Measurements from ENCODE around the gene NCOR2.

Gene NCOR2

DNA sequence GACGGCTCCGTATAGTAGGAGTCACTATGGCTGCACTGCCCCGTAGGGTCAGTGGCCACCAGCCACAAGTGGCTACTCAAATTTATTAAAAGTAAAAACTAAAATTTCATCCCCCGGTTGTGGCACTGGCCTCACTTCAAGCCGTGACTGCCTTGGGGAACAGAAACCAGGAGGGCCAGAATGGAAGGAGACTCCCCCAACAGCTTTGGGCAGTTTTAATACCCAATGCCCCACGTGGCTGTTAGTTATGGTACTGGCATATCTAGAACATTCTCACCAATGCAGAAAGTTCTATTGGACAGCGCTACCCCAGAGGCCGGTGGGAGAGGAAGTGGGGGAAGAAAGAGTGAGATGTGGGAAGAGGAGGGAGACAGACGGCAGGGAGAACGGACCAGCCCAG, 6.2 kb downstream of the NCOR2 start:
- no peak for DNase-seq (ENCODE audit: low read depth in 1 of 2, low spot score in 1 of 2)

- DNase-seq (ENCODE audit: low read depth in 1 of 2, low spot score in 1 of 2): no peak
Observed at GRCh38 chr12:124560146-124560890, 7.1 kb downstream of the NCOR2 start.

GRCh38 chr12:124559182-124560017, 8.0 kb downstream of the NCOR2 start:
- DNase-seq (ENCODE audit: low read depth in 1 of 2, low spot score in 1 of 2): no peak

DNA sequence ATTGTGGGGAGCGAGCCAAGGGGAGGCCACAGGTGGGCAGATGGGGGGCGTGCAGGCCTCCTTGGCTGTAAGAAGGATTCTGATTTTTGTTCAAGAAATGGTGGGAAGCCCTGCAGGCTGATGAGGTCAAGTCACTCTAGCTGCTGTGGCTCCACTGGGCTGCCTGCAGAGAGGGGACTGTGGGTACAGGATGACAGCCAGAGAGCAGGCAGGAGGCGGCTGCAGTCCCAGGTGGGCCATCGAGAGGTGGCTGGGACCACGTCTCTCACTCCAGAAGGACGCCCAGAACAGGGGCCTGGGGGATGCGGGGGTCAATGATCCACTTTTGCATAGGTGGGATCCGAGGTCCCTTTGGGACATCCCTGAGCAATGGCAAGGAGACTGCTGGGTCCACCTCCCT, 9.1 kb downstream of the NCOR2 start:
- DNase-seq (ENCODE audit: low read depth in 1 of 2, low spot score in 1 of 2): no peak

GRCh38 chr12:124557518-124558223, 9.7 kb downstream of the NCOR2 start:
- no peak for DNase-seq (ENCODE audit: low read depth in 1 of 2, low spot score in 1 of 2)

DNA sequence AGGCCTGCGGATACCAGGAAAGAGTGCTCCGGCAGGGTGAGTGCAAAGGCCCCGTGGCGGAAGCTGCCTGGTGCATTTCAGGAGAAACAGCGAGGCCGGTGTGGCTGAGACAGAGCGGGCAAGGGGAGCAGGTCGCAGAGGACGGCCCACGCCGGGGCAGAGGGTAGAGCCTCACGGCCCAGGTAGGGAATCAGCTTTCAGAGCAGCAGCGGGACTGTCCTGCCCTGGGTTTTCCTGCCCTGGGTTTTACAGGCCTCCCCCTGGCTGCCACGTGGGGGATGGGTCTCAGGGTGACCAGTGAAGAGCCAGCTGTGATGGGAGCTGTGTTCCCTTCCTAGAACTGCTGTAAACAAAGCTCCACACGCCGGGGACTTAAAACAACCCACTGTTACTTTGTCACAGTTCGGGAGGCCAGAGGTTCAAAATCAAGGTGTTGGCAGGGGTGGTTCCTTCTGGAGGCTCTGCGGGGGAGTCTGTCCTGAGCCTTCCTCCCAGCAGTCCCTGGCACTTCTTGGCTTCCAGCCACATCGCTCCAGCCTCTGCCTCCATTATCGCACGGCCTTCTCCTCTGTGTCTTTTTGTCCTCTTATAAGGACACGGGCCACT, 10.4 kb downstream of the NCOR2 start:
- DNase-seq (ENCODE audit: low read depth in 1 of 2, low spot score in 1 of 2): no peak

GRCh38 chr12:124556074-124556466, 11.3 kb downstream of the NCOR2 start:
- no peak for DNase-seq (ENCODE audit: low read depth in 1 of 2, low spot score in 1 of 2)

- DNase-seq (ENCODE audit: low read depth in 1 of 2, low spot score in 1 of 2): no peak
Observed at GRCh38 chr12:124555168-124556073, 12.0 kb downstream of the NCOR2 start.

- no peak for DNase-seq (ENCODE audit: low read depth in 1 of 2, low spot score in 1 of 2)
Observed at GRCh38 chr12:124554429-124555029, 12.9 kb downstream of the NCOR2 start.

- DNase-seq (ENCODE audit: low read depth in 1 of 2, low spot score in 1 of 2): no peak
Observed at GRCh38 chr12:124553862-124554428, 13.5 kb downstream of the NCOR2 start.

DNA sequence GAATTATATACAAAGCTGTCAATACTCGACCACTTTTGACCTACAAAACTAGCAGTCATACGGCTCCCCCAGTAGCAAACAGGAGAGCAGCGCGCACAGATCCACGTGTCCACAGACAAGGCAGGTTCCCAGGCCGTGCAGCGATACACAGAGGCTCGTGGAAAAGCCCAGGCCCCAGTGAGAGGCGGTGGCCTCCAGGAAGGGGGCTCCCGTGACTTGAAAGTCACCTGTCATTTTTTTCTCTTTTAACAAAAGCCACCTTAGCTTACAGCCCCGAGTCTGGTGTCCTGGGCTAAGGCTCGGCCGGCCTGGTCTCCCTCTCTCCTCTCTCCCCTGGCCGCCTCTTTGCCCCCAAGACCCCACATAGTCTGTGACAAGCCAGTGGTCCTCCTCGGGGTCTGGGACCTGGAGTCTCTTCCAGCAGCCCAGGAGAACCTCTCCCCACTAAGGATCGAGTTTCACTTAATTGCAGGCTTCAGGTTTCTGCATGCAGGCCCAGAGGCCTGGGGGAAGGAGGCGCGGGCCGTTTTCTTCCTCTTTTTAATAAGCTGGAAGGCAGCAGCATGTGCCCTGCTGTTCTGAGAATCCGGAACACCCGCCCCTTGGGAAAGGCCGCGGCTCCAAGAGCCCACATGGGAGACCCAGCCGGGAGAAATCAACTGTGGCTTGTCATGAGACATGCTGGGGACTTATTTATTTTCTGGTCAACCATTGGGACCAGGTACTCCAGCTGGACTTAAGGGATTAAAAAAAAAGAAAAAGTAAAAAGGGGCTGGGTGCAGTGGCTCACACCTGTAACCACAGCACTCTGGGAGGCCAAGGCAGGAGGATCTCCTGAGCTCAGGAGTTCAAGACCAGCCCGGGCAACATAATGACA, 15.9 kb downstream of the NCOR2 start:
- DNase-seq (ENCODE audit: low read depth in 1 of 2, low spot score in 1 of 2): no peak

DNA sequence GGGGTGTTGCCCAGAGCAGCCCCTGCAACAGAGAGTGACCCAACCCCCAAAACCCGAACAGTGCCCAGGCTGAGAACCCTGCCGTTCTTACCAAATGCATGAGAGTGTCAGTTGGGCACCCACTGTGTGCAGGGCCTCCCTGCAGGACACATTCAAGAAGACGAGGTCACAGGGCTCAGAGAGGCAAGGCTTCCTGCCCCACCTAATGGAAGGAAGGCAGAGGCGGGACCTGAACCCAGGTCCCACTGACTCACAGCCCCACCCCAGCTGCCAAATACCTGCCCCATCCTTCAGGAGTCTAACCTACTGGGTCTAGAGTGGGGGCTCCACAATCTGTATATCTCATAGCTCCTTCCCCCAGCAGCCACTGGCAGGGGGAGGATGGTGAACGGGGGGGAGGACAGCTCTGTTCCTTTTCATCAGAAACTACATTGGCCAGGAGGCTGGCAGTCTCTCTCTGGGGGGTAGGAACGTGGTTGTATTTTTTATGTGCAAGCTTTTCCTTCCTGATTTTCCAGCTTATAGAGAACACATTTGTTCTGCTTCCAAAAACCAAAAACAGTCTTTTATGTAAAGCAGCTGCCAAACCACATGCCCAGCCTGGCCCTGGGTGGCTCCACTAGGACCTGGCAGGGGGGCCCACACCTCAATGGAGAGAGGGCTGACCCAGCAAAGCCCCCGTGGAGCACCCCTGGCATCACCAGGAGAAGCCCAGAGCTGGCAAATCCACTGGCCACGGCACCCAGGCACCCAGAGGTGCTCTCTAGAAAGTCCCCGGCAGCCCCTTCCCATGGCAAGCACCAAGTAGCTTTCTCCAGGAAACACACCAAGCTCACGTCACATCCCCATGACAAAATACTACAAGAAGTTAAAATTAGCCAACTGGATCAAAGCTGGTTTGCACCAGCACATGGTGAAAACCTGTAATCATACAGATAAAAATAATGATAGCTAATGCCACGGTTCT, 17.0 kb downstream of the NCOR2 start:
- no peak for DNase-seq (ENCODE audit: low read depth in 1 of 2, low spot score in 1 of 2)

- DNase-seq (ENCODE audit: low read depth in 1 of 2, low spot score in 1 of 2): no peak
Observed at GRCh38 chr12:124549629-124550028, 17.8 kb downstream of the NCOR2 start.

DNA sequence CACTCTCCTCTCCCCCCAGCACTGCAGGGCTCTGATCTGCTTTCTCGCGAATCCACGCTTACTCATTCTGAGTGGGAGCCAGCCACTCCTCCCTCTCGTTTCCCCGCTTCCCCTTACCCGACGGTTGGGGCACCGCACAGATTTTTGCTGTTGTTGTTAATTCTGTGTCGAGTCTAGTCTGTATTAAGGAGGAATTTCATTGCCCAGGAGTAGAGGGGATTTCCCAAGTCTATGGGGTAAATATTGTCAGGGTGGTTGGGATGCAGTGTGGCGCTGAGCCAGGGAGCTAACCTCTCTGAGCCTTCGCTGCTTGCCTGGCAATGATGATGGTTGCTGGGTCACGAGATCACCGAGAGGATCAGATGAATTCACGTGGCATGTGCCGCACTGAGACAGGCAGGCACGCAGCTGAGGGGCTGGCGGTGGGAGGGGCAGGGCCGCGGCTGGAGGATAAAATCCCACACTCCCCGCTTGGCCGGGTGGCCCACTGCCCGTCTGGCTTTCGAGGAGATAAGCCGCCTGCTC, 18.5 kb downstream of the NCOR2 start:
- DNase-seq (ENCODE audit: low read depth in 1 of 2, low spot score in 1 of 2): no peak

DNA sequence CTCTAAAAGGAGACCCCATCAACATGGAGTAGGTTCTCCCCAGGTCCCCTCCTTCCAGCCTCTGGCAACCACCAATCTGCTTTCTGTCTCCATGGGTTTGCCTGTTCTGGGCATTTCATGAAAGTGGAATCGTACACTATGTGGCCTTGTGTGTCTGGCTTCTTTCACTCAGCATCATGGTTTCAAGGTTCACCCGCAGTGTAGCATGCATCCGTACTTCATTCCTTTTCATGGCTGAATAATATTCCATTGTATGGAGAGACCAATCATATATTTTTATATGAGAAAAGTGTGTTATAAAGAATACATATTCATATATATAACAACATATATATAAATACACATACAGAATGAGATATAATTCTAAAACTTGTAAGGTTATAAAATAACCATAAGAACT, 19.8 kb downstream of the NCOR2 start:
- DNase-seq (ENCODE audit: low read depth in 1 of 2, low spot score in 1 of 2): no peak

DNA sequence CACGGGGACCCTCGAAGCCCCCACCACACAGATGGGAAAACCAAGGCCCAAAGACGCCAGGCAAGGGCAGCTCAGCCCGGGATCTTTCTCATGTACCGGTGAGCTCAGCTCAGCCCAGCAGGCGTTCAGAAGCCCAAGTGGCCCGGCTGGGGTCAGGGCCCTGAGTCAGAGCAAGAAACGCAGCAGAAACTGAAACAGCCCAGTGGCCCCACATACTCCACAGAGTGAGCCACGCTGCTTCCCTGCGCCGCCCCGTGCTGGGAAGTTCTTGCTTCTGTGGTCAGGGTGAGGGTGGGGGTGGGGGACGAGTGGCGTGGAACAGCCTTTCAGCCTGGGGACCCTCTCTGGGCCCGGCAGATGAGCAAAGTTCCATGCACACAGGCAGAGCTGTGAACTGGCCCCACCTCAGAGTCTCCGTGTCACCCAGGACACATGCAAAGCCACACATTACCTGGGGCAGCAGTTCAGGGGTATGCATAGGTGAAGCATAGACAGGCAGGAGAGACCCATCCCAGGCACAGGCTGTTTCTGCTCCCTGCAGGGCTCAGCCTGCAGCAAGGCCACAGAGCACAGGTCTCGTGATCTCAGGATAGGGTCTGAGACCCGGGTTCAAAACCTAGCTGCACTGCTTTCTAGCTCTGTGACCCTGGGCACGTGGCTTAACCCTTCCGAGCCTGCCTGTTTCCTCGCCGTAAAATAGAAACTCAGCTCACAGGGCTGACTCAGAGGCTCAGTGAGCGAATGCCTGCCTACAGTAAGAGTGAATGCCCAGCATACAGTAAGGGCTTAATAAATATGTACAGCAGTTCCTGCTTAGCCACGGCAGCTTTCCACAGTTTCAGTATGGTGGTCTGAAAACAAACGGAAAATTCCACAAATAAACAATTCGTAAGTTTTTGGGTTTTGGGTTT, 21.6 kb downstream of the NCOR2 start:
- DNase-seq (ENCODE audit: low read depth in 1 of 2, low spot score in 1 of 2): no peak
